Ecto neural progenitor cell (in vitro differentiated cells): Measurements from ENCODE around the gene CDK7.
"Not testable (repeated sequence)": the region's sequence is repeated elsewhere in the genome, so short reads cannot be mapped to it uniquely, and the experiment has no call there.

Experiments
- DNase-seq: peaks from one replicate; pipeline ENCODE4 v3.0.0-alpha.2; 2018; ENCODE audit warnings: low spot score

CDK7 gene

GRCh38 chr5:69237877-69238276 is 3.2 kb downstream of the CDK7 start:
- DNase-seq, result no peak

GRCh38 chr5:69238760-69239251 is 4.1 kb downstream of the CDK7 start:
- no peak for DNase-seq

- no peak for DNase-seq
Measured at GRCh38 chr5:69242215-69242927, 7.7 kb downstream of the CDK7 start.

- DNase-seq, result no peak
Measured at GRCh38 chr5:69245031-69245430, 10.3 kb downstream of the CDK7 start.

- DNase-seq, result no peak
Measured at GRCh38 chr5:69248019-69248418, 13.3 kb downstream of the CDK7 start.

- DNase-seq, result no peak
Measured at GRCh38 chr5:69250593-69250992, 15.9 kb downstream of the CDK7 start.

GRCh38 chr5:69252437-69252836 is 17.8 kb downstream of the CDK7 start:
- no peak for DNase-seq

- not testable (repeated sequence) for DNase-seq
Measured at GRCh38 chr5:69255940-69256339, 21.3 kb downstream of the CDK7 start.

GRCh38 chr5:69257577-69257976 is 22.9 kb downstream of the CDK7 start:
- DNase-seq, result no peak

- DNase-seq, result no peak
Measured at GRCh38 chr5:69261034-69261433, 26.3 kb downstream of the CDK7 start.

- peak; percentile 80 for DNase-seq
Measured at GRCh38 chr5:69265931-69266330, 31.2 kb downstream of the CDK7 start.

- no peak for DNase-seq
Measured at GRCh38 chr5:69268899-69269298, 34.2 kb downstream of the CDK7 start.

- no peak for DNase-seq
Measured at GRCh38 chr5:69270840-69271239, 36.2 kb downstream of the CDK7 start.

GRCh38 chr5:69271376-69271775 is 36.7 kb downstream of the CDK7 start:
- no peak for DNase-seq

GRCh38 chr5:69275563-69275962 is 40.9 kb downstream of the CDK7 start:
- DNase-seq, result no peak

GRCh38 chr5:69276422-69277174 is 41.9 kb downstream of the CDK7 start:
- no peak for DNase-seq

- no peak for DNase-seq
Measured at GRCh38 chr5:69279517-69279916, 44.8 kb downstream of the CDK7 start.

- no peak for DNase-seq
Measured at GRCh38 chr5:69281114-69281513, 46.4 kb downstream of the CDK7 start.

GRCh38 chr5:69284203-69284602 is 49.5 kb downstream of the CDK7 start:
- DNase-seq, result no peak

GRCh38 chr5:69285448-69286116 is 50.9 kb downstream of the CDK7 start:
- DNase-seq, result no peak

GRCh38 chr5:69288069-69288468 is 53.4 kb downstream of the CDK7 start:
- DNase-seq, result peak; percentile 60

- DNase-seq, result no peak
Measured at GRCh38 chr5:69288688-69289087, 54.0 kb downstream of the CDK7 start.

GRCh38 chr5:69292306-69292705 is 57.6 kb downstream of the CDK7 start:
- DNase-seq, result no peak
